Ureter (tissue), 1 donor: ENCODE results near the gene RAB33A. TPM values are rescaled to one million over a fixed set of nuclear protein-coding genes. Genes with fewer than 3 reads are reported as not detected.
"Not testable (repeated sequence)": the region's sequence is repeated elsewhere in the genome, so short reads cannot be mapped to it uniquely, and the experiment has no call there.

ENCODE experiments used
- DNase-seq: peaks from one replicate; pipeline ENCODE4 v3.0.0-alpha.2; 2020; ENCODE audit warnings: low spot score
- total RNA-seq: library from RNA; stranded (reverse); gene quantifications from one replicate; pipeline ENCODE4 v1.2.4, GENCODE V29; 2023
- donor health status: DM: yes; HTN: yes; CAD: no.

Gene RAB33A
- total RNA-seq, 1 donor from 2014 or later = 1.9 TPM

GRCh38 chrX:130172127-130172845 is 524 bp downstream of the RAB33A start:
- no peak for DNase-seq

- no peak for DNase-seq
These were observed 1.6 kb downstream of the RAB33A start for GRCh38 chrX:130173190-130173895.

GRCh38 chrX:130174045-130174704 is 2.4 kb downstream of the RAB33A start:
- DNase-seq = no peak

GRCh38 chrX:130174937-130175336 is 3.2 kb downstream of the RAB33A start:
- DNase-seq = no peak

GRCh38 chrX:130176354-130176776 is 4.6 kb downstream of the RAB33A start:
- no peak for DNase-seq

GRCh38 chrX:130176942-130177341 is 5.2 kb downstream of the RAB33A start:
- no peak for DNase-seq

- DNase-seq = no peak
These were observed 7.4 kb downstream of the RAB33A start for GRCh38 chrX:130179170-130179569.

GRCh38 chrX:130179579-130180215 is 7.9 kb downstream of the RAB33A start:
- no peak for DNase-seq

GRCh38 chrX:130184168-130184567 is 12.4 kb downstream of the RAB33A start:
- no peak for DNase-seq

- DNase-seq = no peak
These were observed 13.1 kb downstream of the RAB33A start for GRCh38 chrX:130184857-130185256.

GRCh38 chrX:130186651-130187050 is 14.9 kb downstream of the RAB33A start:
- DNase-seq = no peak

GRCh38 chrX:130190801-130191200 is 19.0 kb downstream of the RAB33A start:
- DNase-seq = no peak

GRCh38 chrX:130196466-130196865 is 24.7 kb downstream of the RAB33A start:
- DNase-seq = no peak

- no peak for DNase-seq
These were observed 25.7 kb downstream of the RAB33A start for GRCh38 chrX:130197464-130197863.

GRCh38 chrX:130204647-130205046 is 32.9 kb downstream of the RAB33A start:
- no peak for DNase-seq

GRCh38 chrX:130211415-130212186 is 39.8 kb downstream of the RAB33A start:
- no peak for DNase-seq

GRCh38 chrX:130212371-130212770 is 40.6 kb downstream of the RAB33A start:
- no peak for DNase-seq

- DNase-seq = no peak
These were observed 41.6 kb downstream of the RAB33A start for GRCh38 chrX:130213376-130213775.

- DNase-seq = no peak
These were observed 44.6 kb downstream of the RAB33A start for GRCh38 chrX:130216320-130216719.

GRCh38 chrX:130224810-130225209 is 53.0 kb downstream of the RAB33A start:
- DNase-seq = no peak

GRCh38 chrX:130228871-130229270 is 57.1 kb downstream of the RAB33A start:
- no peak for DNase-seq

GRCh38 chrX:130231184-130231583 is 59.4 kb downstream of the RAB33A start:
- DNase-seq = not testable (repeated sequence)
